ENCODE data around the gene SMIM41. TPM values are rescaled to one million over a fixed set of nuclear protein-coding genes. Genes with fewer than 3 reads are reported as not detected.

SMIM41 gene
- polyA plus RNA-seq, 3 donors, result not detected

- no peak for DNase-seq
- Mint-ChIP-seq H3K4me1 (peaks cover 18% of the 10 kb centered on the region), H3K36me3 (peaks cover 17% of the 10 kb centered on the region in 2 donors), H3K27me3 (ENCODE audit: low read depth in 3 of 3) (peaks cover 7 to 12% (median 8%) of the 10 kb centered on the region in 3 donors), H3K27ac (no peak overlapping the region), H3K9me3 (peaks cover 0 to 1% (median 0%) of the 10 kb centered on the region in 7 donors), H3K4me3 (no peak overlapping the region)
- Histone ChIP-seq H4K20me1 (ENCODE audit: insufficient read depth, low read length) (peaks cover 4% of the 10 kb centered on the region), H3K4me3 (replicated peaks in 1 of 3; ENCODE audit: low read depth in 2 of 3, low read length in 3 of 3) (no peak overlapping the region), H3K4me1 (ENCODE audit: control insufficient read depth in 1 of 2, insufficient read depth in 2 of 2, low read length in 2 of 2) (peaks cover 15 to 18% of the 10 kb centered on the region in 2 donors), H3K27ac (ENCODE audit: low read depth in 1 of 2, low read length in 2 of 2) (no peak overlapping the region), H2AFZ (ENCODE audit: insufficient read depth, low read depth, low read length, poor library complexity, severe bottlenecking) (no peak overlapping the region), H3K79me2 (ENCODE audit: insufficient read depth, low read length) (no peaks in the 10 kb centered on the region), H3K27me3 (ENCODE audit: control insufficient read depth in 2 of 2, insufficient read depth in 2 of 2, low read length in 2 of 2) (no peaks in the 10 kb centered on the region), H3K4me2 (replicated peaks; ENCODE audit: extremely low read depth, low read length, poor library complexity, severe bottlenecking) (no peak overlapping the region), H3K9ac (ENCODE audit: insufficient read depth, low read length, poor library complexity, severe bottlenecking) (no peak overlapping the region), H3K36me3 (replicated peaks in 1 of 2; ENCODE audit: control insufficient read depth in 1 of 2, insufficient read depth in 2 of 2, low read length in 2 of 2) (peaks cover 15 to 20% of the 10 kb centered on the region in 2 donors), H3K9me3 (replicated peaks in 1 of 2; ENCODE audit: control insufficient read depth in 1 of 2, insufficient read depth in 1 of 2, low read length in 2 of 2) (no peaks in the 10 kb centered on the region)
- no peak for TF ChIP-seq CTCF (IDR thresholded peaks at IDR 0.05)
- intact Hi-C loops (cut with micrococcal nuclease), result no loop called here
- WGBS (ENCODE audit: insufficient coverage), result 82% methylated on average over 3 of the region's 4 CpGs
Measured at GRCh38 chr12:52082669-52082987, 3.1 kb downstream of the SMIM41 start.

DNA sequence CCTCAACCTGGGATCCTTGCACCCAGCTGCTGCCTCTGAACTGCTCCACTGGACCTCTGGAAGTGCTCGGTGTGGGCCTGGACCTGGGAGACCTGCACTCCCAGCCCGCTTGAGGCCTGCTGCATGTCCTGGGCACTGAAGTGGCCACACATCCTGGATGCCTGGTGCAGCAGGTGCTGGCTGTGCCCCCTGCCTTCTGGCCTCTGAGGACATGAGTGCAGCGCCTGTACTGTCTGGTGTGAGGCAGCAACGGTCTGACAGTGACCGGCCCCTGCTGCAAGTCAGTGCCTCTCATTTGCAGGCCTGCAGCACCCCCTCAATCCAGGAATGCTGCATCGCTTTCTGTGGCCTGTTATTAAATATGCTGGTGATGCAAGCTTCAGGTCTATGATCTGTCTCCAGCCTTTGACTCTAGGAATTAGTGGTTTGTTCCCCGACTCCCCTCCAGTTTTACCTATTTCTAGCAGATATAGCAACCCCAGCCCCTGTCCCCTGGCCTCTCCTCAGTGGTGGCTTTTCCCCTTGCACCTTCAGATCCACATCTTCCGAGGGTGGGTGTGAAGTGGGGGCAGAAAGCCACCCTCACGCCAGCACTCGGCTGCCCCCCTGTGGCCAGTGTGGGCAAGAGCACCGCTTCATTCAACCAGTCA, 3.6 kb downstream of the SMIM41 start:
- peaks cover 4% of the 10 kb centered on the region for H4K20me1 ChIP-seq (ENCODE audit: insufficient read depth, low read length)
- Mint-ChIP-seq H3K27me3 (ENCODE audit: low read depth in 3 of 3) (peaks cover 7 to 16% (median 10%) of the 10 kb centered on the region in 3 donors), H3K36me3 (peaks cover 12 to 13% of the 10 kb centered on the region in 2 donors), H3K4me1 (peaks cover 18% of the 10 kb centered on the region), H3K9me3 (peaks cover 0 to 1% (median 0%) of the 10 kb centered on the region in 7 donors), H3K4me3 (no peak overlapping the region), H3K27ac (peak overlapping the region in 2 of 7 donors; percentile 36 to 44)
- H3K27ac ChIP-seq (ENCODE audit: low read depth in 1 of 2, low read length in 2 of 2), result no peak overlapping the region
- H2AFZ ChIP-seq (ENCODE audit: insufficient read depth, low read depth, low read length, poor library complexity, severe bottlenecking), result no peak overlapping the region
- H3K9me3 ChIP-seq (replicated peaks in 1 of 2; ENCODE audit: control insufficient read depth in 1 of 2, insufficient read depth in 1 of 2, low read length in 2 of 2), result no peaks in the 10 kb centered on the region
- no peaks in the 10 kb centered on the region for H3K79me2 ChIP-seq (ENCODE audit: insufficient read depth, low read length)
- peaks cover 15 to 18% of the 10 kb centered on the region in 2 donors for H3K4me1 ChIP-seq (ENCODE audit: control insufficient read depth in 1 of 2, insufficient read depth in 2 of 2, low read length in 2 of 2)
- 86% methylated on average over 5 of the region's 11 CpGs for WGBS (ENCODE audit: insufficient coverage)
- no peak overlapping the region for H3K9ac ChIP-seq (ENCODE audit: insufficient read depth, low read length, poor library complexity, severe bottlenecking)
- TF ChIP-seq CTCF (IDR thresholded peaks at IDR 0.05), result peak; percentile 99
- H3K4me2 ChIP-seq (replicated peaks; ENCODE audit: extremely low read depth, low read length, poor library complexity, severe bottlenecking), result no peak overlapping the region
- peaks cover 10 to 16% of the 10 kb centered on the region in 2 donors for H3K36me3 ChIP-seq (replicated peaks in 1 of 2; ENCODE audit: control insufficient read depth in 1 of 2, insufficient read depth in 2 of 2, low read length in 2 of 2)
- DNase-seq, result peak; percentile 45 to 65 (median 65)
- no peak overlapping the region for H3K4me3 ChIP-seq (replicated peaks in 1 of 3; ENCODE audit: low read depth in 2 of 3, low read length in 3 of 3)
- intact Hi-C loops (cut with micrococcal nuclease), result loop anchor here (1.0 kb wide), 4 partner anchors 13 to 59 kb away; no protein-coding TSS in a partner anchor
- no peaks in the 10 kb centered on the region for H3K27me3 ChIP-seq (ENCODE audit: control insufficient read depth in 2 of 2, insufficient read depth in 2 of 2, low read length in 2 of 2)

Data from CD14-positive monocyte (primary cell).